ENCODE results near the gene DDX27. TPM values are rescaled to one million over a fixed set of nuclear protein-coding genes. Genes with fewer than 3 reads are reported as not detected.

DDX27 gene
- total RNA-seq, 4 donors from 2014 or later, result 21.4 to 28.8 (median 23.4) TPM

DNA sequence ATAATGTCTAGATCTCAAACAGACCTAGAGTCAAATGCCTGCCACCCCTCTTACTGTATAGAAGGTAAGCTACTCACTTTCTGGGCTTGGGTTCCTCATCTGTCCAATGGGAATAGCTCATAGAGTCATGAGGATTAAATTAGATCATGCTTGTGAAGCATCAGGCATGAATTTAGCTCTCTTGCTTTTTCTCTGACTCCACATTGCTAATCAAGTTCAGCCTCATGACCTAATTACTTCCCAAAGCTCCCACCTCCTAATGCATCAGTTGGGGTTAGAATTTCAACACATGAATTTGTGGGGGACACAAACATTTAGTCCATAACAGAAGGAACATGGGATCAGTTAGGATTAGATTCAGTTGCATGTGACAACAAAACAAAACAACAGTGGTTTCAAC, 4.6 kb upstream of the DDX27 start:
- TF ChIP-seq, protein P1, sequence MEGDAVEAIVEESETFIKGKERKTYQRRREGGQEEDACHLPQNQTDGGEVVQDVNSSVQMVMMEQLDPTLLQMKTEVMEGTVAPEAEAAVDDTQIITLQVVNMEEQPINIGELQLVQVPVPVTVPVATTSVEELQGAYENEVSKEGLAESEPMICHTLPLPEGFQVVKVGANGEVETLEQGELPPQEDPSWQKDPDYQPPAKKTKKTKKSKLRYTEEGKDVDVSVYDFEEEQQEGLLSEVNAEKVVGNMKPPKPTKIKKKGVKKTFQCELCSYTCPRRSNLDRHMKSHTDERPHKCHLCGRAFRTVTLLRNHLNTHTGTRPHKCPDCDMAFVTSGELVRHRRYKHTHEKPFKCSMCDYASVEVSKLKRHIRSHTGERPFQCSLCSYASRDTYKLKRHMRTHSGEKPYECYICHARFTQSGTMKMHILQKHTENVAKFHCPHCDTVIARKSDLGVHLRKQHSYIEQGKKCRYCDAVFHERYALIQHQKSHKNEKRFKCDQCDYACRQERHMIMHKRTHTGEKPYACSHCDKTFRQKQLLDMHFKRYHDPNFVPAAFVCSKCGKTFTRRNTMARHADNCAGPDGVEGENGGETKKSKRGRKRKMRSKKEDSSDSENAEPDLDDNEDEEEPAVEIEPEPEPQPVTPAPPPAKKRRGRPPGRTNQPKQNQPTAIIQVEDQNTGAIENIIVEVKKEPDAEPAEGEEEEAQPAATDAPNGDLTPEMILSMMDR (IDR thresholded peaks at IDR 0.05; ENCODE audit: low read depth), result no peak

DNA sequence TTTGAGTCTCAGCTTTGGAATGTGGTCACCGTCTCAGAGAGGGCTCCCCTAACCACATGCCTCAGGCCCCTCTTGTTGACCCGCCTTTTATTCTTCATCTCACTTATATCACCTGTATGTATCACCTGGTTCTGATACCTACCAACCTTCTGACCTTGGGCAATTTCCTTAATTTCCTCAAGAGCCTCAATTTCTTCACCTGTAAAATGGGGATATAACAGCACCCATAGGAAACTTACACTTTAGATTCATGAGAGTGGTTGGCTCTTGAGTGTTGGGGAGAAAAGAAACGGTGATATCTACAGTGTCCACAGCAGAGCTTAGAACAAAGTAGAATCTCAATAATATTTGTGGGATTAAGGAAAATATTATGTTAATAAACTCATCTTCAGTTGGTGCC, 4.0 kb upstream of the DDX27 start:
- TF ChIP-seq, protein P1 (IDR thresholded peaks at IDR 0.05; ENCODE audit: low read depth), result no peak

DNA sequence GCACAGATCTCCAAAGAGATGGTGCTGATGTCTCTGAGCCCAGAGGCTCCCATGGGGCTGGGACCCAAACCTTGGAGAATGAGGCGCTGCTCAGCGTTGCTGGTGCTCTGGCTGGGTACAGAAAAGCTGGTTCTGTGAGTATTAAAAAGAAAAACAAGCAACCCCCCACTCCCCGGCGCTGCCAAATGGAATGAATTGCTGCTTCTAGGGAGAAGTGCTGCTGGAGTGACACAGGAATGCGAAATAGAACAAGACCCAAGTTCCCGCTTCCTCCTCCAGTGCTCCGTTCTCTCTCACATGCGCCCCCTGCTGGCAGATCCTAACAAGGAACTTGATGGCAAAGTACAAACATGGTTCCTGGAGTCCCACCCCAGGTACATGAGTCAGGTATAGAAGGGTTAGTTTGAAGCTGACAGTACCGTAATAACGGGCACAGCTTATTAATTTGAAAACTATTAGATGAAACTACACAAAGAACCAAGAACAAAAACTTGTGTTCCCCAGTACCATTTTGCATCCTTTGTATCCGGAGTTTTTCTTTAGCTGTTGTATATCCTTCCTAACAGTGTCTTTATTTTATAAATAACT, 2.1 kb upstream of the DDX27 start:
- TF ChIP-seq, protein P1 (IDR thresholded peaks at IDR 0.05; ENCODE audit: low read depth), result no peak

DNA sequence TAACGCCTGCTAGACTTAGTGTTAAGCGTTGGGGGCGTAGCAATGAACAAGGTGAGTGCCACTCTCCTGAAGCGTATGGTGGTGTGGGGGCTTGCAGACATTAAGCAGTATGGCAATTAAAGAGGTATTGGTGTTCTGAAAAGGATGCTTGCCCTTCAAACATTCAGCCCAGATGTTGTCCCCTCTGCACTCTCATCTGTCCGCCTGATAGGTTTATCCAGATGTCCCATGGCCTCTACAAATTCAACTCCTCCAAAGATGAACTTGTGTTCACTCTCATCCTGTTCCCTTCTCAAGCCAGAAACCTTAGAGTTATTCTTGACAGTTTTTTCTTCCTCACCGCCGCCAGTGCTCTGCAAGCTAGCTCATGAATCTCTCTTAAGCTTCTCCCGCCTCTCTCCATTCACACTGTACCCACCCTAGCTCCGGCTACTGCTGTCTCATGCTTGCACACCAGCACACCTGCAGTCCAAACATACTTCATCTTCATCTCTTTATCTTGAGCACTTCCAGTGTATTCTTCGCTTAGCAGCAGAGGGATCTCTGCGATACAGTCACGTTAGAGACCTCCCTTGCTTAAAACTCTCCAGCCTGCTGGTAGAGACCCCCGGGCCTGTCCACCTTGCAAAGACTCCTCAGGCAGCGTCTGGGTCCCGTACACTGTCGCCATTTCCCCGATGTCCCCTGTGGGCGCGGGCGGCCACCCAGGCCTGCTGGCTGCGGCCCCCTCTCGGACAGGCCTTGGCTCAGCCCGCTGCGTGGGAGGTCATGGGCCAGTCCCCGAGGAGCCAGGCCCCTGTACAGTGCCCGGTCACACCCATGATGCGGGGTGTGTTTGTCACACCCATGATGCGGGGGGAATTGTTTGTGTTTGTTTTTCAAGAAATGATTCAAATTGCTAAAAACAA, 962 bp downstream of the DDX27 start:
- TF ChIP-seq, protein P1 (IDR thresholded peaks at IDR 0.05; ENCODE audit: low read depth), result no peak

DNA sequence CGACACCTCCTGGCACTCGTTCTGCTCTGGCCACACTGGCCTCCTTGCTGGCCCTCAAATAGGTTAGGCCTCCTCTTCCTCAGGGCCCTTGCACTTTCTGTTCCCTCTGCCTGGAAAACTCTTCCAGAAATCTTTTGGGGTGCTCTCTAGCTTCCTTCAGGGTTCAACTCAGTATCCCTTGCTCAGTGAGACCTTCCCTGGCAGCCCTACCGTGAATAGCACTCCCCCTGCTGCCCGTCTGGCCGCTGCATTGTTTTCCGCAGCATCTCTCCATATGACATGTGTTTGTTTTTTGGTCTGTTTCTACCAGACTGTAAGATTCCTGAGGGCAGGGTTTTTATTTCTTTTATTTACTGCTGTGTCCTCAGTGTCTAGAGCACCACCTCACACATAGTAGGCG, 6.7 kb downstream of the DDX27 start:
- TF ChIP-seq, protein P1 (IDR thresholded peaks at IDR 0.05; ENCODE audit: low read depth), result no peak

DNA sequence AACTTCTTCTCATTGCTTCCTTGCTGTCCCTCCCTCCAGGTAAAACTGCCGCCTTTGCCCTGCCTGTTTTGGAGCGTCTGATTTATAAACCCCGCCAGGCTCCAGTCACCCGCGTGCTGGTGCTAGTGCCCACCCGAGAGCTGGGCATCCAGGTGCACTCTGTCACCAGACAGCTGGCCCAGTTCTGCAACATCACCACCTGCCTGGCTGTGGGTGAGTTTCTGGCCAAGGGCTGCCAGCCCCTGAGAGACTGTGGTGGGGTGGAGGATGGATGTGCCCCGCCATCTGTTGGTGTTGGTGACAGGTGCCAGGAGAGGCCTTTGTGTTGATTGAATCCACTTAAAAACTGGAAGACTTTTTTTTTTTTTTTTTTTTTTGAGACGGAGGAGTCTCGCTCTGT, 9.5 kb downstream of the DDX27 start:
- TF ChIP-seq, protein P1 (IDR thresholded peaks at IDR 0.05; ENCODE audit: low read depth), result no peak

DNA sequence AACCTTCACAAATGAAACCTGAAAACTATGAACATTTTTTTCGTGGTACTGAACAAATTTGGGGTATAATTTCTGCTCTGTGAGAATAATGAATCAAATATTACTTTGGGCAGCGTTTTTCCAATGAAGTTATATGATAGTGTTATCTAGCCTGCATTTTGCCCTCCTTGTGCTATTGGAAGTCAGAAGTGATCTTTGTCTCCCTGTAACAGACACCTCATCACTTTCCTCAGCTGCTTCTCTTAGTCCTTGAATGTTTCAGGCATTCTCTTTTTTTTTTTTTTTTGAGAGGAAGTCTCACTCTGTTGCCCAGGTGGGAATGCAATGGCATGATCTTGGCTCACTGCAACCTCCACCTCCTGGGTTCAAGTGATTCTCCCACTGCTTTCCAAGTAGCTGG, 10.2 kb downstream of the DDX27 start:
- TF ChIP-seq, protein P1 (IDR thresholded peaks at IDR 0.05; ENCODE audit: low read depth), result no peak

Measured in subcutaneous adipose tissue (tissue), 4 donors.